ENCODE results near the gene RECQL5. TPM values are rescaled to one million over a fixed set of nuclear protein-coding genes. Genes with fewer than 3 reads are reported as not detected.

Gene RECQL5
- polyA plus RNA-seq, 1 donor from 2014 or later, result 9.6 TPM

GRCh38 chr17:75645889-75646637 is 20.9 kb downstream of the RECQL5 start:
- no peak overlapping the region for H2AFZ ChIP-seq (ENCODE audit: low read depth, low read length)
- no peaks in the 10 kb centered on the region for H3K27me3 ChIP-seq (ENCODE audit: insufficient read depth, low read depth, low read length)
- no peak overlapping the region for H3K4me2 ChIP-seq (ENCODE audit: low read length)
- no peaks in the 10 kb centered on the region for H3K79me2 ChIP-seq (replicated peaks; ENCODE audit: insufficient read depth, low read length)
- no peak for TF ChIP-seq EZH2 (IDR thresholded peaks at IDR 0.05; ENCODE audit: borderline replicate concordance, insufficient read depth, low read length, poor library complexity, severe bottlenecking)
- no peak for TF ChIP-seq MXI1 (conservative IDR thresholded peaks at IDR 0.05; ENCODE audit: poor library complexity, severe bottlenecking)
- TF ChIP-seq SMC3 (conservative IDR thresholded peaks at IDR 0.05; ENCODE audit: poor library complexity), result no peak
- TF ChIP-seq TAF1 (IDR thresholded peaks at IDR 0.05; ENCODE audit: low read depth), result no peak
- no peak for TF ChIP-seq RAD21 (conservative IDR thresholded peaks at IDR 0.05)
- TF ChIP-seq CTCF (IDR thresholded peaks at IDR 0.05; ENCODE audit: poor library complexity, severe bottlenecking), result no peak
- no peak for TF ChIP-seq REST (IDR thresholded peaks at IDR 0.05; ENCODE audit: borderline replicate concordance)
- TF ChIP-seq EP300 (conservative IDR thresholded peaks at IDR 0.05; ENCODE audit: poor library complexity, severe bottlenecking), result no peak
- no peak for TF ChIP-seq POLR2AphosphoS5 (IDR thresholded peaks at IDR 0.05)
- H3K27ac ChIP-seq (ENCODE audit: low read length), result no peak overlapping the region
- H3F3A ChIP-seq (ENCODE audit: insufficient read depth, low read length, poor library complexity, severe bottlenecking), result no peaks in the 10 kb centered on the region
- H3K9me3 ChIP-seq (ENCODE audit: low read length), result no peaks in the 10 kb centered on the region
- no peaks in the 10 kb centered on the region for H3K36me3 ChIP-seq (ENCODE audit: insufficient read depth, low read length)
- no peak overlapping the region for H3K4me3 ChIP-seq (ENCODE audit: low read length)
- H3K9me2 ChIP-seq (ENCODE audit: insufficient read depth, low read length), result no peaks in the 10 kb centered on the region
- H4K20me1 ChIP-seq (ENCODE audit: insufficient read depth), result no peaks in the 10 kb centered on the region
- H3K9ac ChIP-seq (ENCODE audit: low read length), result no peak overlapping the region

GRCh38 chr17:75645501-75645888 is 21.5 kb downstream of the RECQL5 start:
- Histone ChIP-seq H3K27me3 (ENCODE audit: insufficient read depth, low read depth, low read length) (no peaks in the 10 kb centered on the region), H3K79me2 (replicated peaks; ENCODE audit: insufficient read depth, low read length) (no peaks in the 10 kb centered on the region), H2AFZ (ENCODE audit: low read depth, low read length) (no peak overlapping the region), H3K9ac (ENCODE audit: low read length) (no peak overlapping the region), H3K9me3 (ENCODE audit: low read length) (no peaks in the 10 kb centered on the region), H4K20me1 (ENCODE audit: insufficient read depth) (no peaks in the 10 kb centered on the region), H3K4me2 (ENCODE audit: low read length) (no peak overlapping the region), H3K9me2 (ENCODE audit: insufficient read depth, low read length) (no peaks in the 10 kb centered on the region), H3K4me3 (ENCODE audit: low read length) (no peak overlapping the region), H3K27ac (ENCODE audit: low read length) (no peak overlapping the region), H3F3A (ENCODE audit: insufficient read depth, low read length, poor library complexity, severe bottlenecking) (no peaks in the 10 kb centered on the region), H3K36me3 (ENCODE audit: insufficient read depth, low read length) (no peaks in the 10 kb centered on the region)
- TF ChIP-seq MXI1 (conservative IDR thresholded peaks at IDR 0.05; ENCODE audit: poor library complexity, severe bottlenecking) (no peak), POLR2AphosphoS5 (IDR thresholded peaks at IDR 0.05) (no peak), SMC3 (conservative IDR thresholded peaks at IDR 0.05; ENCODE audit: poor library complexity) (no peak), CTCF (IDR thresholded peaks at IDR 0.05; ENCODE audit: poor library complexity, severe bottlenecking) (no peak), REST (IDR thresholded peaks at IDR 0.05; ENCODE audit: borderline replicate concordance) (no peak), EP300 (conservative IDR thresholded peaks at IDR 0.05; ENCODE audit: poor library complexity, severe bottlenecking) (no peak), RAD21 (conservative IDR thresholded peaks at IDR 0.05) (no peak), EZH2 (IDR thresholded peaks at IDR 0.05; ENCODE audit: borderline replicate concordance, insufficient read depth, low read length, poor library complexity, severe bottlenecking) (no peak), TAF1 (IDR thresholded peaks at IDR 0.05; ENCODE audit: low read depth) (no peak)

All from neural cell (in vitro differentiated cells).